Measurements from ENCODE around the gene RFPL1. TPM values are rescaled to one million over a fixed set of nuclear protein-coding genes. Genes with fewer than 3 reads are reported as not detected.
"Not testable (repeated sequence)": the region's sequence is repeated elsewhere in the genome, so short reads cannot be mapped to it uniquely, and the experiment has no call there.

The RFPL1 gene
- not detected in 2 replicates for polyA plus RNA-seq
- not detected in 2 replicates for polyA minus RNA-seq

- not testable (repeated sequence) for H3K79me2 ChIP-seq (replicated peaks; ENCODE audit: insufficient read depth, low read length); H3K27me3 ChIP-seq (ENCODE audit: insufficient read depth, low read depth, low read length); H3F3A ChIP-seq (ENCODE audit: insufficient read depth, low read length, poor library complexity, severe bottlenecking); H4K20me1 ChIP-seq (ENCODE audit: insufficient read depth); H3K9ac ChIP-seq (ENCODE audit: low read length); H3K4me3 ChIP-seq (ENCODE audit: low read length); H3K4me2 ChIP-seq (ENCODE audit: low read length); H2AFZ ChIP-seq (ENCODE audit: low read depth, low read length); H3K36me3 ChIP-seq (ENCODE audit: insufficient read depth, low read length); H3K9me2 ChIP-seq (ENCODE audit: insufficient read depth, low read length); H3K27ac ChIP-seq (ENCODE audit: low read length); H3K9me3 ChIP-seq (ENCODE audit: low read length)
Measured at GRCh38 chr22:29438283-29438682, at the start of gene RFPL1. Gene RFPL1, plus strand, starts transcription at chr22:29438583.

- H3K4me2 ChIP-seq (ENCODE audit: low read length) = no peak overlapping the region
- peak overlapping the region; percentile 46 for H3K27ac ChIP-seq (ENCODE audit: low read length)
- peak overlapping the region; percentile 83 for H3K9ac ChIP-seq (ENCODE audit: low read length)
- H3K9me2 ChIP-seq (ENCODE audit: insufficient read depth, low read length) = no peaks in the 10 kb centered on the region
- H3K36me3 ChIP-seq (ENCODE audit: insufficient read depth, low read length) = no peaks in the 10 kb centered on the region
- no peaks in the 10 kb centered on the region for H3K27me3 ChIP-seq (ENCODE audit: insufficient read depth, low read depth, low read length)
- H3K4me3 ChIP-seq (ENCODE audit: low read length) = peak overlapping the region; percentile 88
- H2AFZ ChIP-seq (ENCODE audit: low read depth, low read length) = peak overlapping the region; percentile 77
- no peaks in the 10 kb centered on the region for H4K20me1 ChIP-seq (ENCODE audit: insufficient read depth)
- H3K79me2 ChIP-seq (replicated peaks; ENCODE audit: insufficient read depth, low read length) = peaks cover 18% of the 10 kb centered on the region
- no peaks in the 10 kb centered on the region for H3F3A ChIP-seq (ENCODE audit: insufficient read depth, low read length, poor library complexity, severe bottlenecking)
- no peaks in the 10 kb centered on the region for H3K9me3 ChIP-seq (ENCODE audit: low read length)
- TF ChIP-seq SMC3 (conservative IDR thresholded peaks at IDR 0.05; ENCODE audit: poor library complexity) = no peak
- TF ChIP-seq MXI1 (conservative IDR thresholded peaks at IDR 0.05; ENCODE audit: poor library complexity, severe bottlenecking) = no peak
- TF ChIP-seq POLR2AphosphoS5 (IDR thresholded peaks at IDR 0.05) = no peak
- no peak for TF ChIP-seq TAF1 (IDR thresholded peaks at IDR 0.05; ENCODE audit: low read depth)
- TF ChIP-seq CTCF (IDR thresholded peaks at IDR 0.05; ENCODE audit: poor library complexity, severe bottlenecking) = no peak
- TF ChIP-seq EZH2 (IDR thresholded peaks at IDR 0.05; ENCODE audit: borderline replicate concordance, insufficient read depth, low read length, poor library complexity, severe bottlenecking) = no peak
- TF ChIP-seq EP300 (conservative IDR thresholded peaks at IDR 0.05; ENCODE audit: poor library complexity, severe bottlenecking) = no peak
Measured at GRCh38 chr22:29388759-29389090, 49.7 kb upstream of the RFPL1 start.

GRCh38 chr22:29390270-29390669, 48.1 kb upstream of the RFPL1 start:
- Histone ChIP-seq H4K20me1 (ENCODE audit: insufficient read depth) (no peaks in the 10 kb centered on the region), H3K79me2 (replicated peaks; ENCODE audit: insufficient read depth, low read length) (peaks cover 18% of the 10 kb centered on the region), H3K9me2 (ENCODE audit: insufficient read depth, low read length) (no peaks in the 10 kb centered on the region), H3K9ac (ENCODE audit: low read length) (no peak overlapping the region), H3K36me3 (ENCODE audit: insufficient read depth, low read length) (no peaks in the 10 kb centered on the region), H3K4me2 (ENCODE audit: low read length) (no peak overlapping the region), H3K9me3 (ENCODE audit: low read length) (no peaks in the 10 kb centered on the region), H3K27ac (ENCODE audit: low read length) (no peak overlapping the region), H3K27me3 (ENCODE audit: insufficient read depth, low read depth, low read length) (no peaks in the 10 kb centered on the region), H3K4me3 (ENCODE audit: low read length) (no peak overlapping the region), H2AFZ (ENCODE audit: low read depth, low read length) (no peak overlapping the region), H3F3A (ENCODE audit: insufficient read depth, low read length, poor library complexity, severe bottlenecking) (no peaks in the 10 kb centered on the region)
- TF ChIP-seq MXI1 (conservative IDR thresholded peaks at IDR 0.05; ENCODE audit: poor library complexity, severe bottlenecking) (no peak), CTCF (IDR thresholded peaks at IDR 0.05; ENCODE audit: poor library complexity, severe bottlenecking) (no peak), EZH2 (IDR thresholded peaks at IDR 0.05; ENCODE audit: borderline replicate concordance, insufficient read depth, low read length, poor library complexity, severe bottlenecking) (no peak), REST (IDR thresholded peaks at IDR 0.05; ENCODE audit: borderline replicate concordance) (no peak), EP300 (conservative IDR thresholded peaks at IDR 0.05; ENCODE audit: poor library complexity, severe bottlenecking) (no peak), SMC3 (conservative IDR thresholded peaks at IDR 0.05; ENCODE audit: poor library complexity) (no peak), POLR2AphosphoS5 (IDR thresholded peaks at IDR 0.05) (no peak), TAF1 (IDR thresholded peaks at IDR 0.05; ENCODE audit: low read depth) (no peak), RAD21 (conservative IDR thresholded peaks at IDR 0.05) (no peak)
